HG03354 (cell line): ENCODE data around the gene GPATCH2L.

Experiments
- ATAC-seq: cut with Tn5 transposase; IDR thresholded peaks from one replicate; pipeline ENCODE4 v1.9.1; 2021; ENCODE audit warnings: mild to moderate bottlenecking; ENCODE audit not compliant: unreplicated experiment, poor library complexity, severe bottlenecking

GPATCH2L gene

DNA sequence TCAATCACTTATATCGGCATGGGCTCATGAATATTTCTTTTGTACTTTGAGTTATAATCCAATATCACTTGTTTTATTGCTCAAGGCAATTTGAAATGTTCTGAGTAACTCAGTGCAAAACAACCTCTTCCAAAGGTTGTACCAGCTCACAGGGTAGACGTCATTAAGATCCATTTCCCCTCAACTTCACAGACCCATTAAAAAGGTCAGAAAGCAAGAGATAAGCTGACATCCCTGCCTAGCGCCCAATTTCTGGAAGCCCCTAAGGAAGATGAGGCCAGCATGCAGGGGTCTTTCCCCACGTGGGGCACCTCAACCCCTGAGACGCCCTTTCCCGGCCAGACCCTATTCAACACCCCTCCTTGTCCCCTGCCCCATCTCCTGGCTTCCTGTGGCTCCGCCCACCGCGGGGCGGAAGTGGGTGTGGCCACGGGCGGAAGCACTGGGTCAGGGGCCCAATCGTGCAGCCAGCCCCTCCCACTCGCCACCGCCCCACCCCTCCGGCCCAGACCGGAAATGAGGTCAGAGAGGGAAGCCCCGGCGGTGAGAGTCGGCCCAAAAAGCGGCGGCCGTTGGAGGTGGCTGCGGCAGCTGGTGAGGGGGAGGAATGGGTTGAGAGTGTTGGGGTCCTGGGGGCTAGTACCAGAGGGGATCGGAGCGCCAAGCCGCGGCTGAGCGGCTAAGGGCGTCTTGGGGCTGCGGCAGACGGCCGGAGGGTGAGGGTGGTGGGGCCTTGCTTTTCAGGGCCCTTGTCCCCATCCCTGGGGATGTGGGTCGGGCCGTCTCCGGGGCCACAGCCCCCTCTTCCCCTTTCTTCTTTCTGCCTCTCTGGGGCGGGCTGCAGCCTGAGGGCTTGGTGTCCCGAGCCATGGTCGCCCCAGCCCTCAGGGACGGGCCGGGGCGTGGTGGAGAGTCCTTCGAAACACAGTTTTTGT, at the start of gene GPATCH2L:
Gene GPATCH2L, plus strand, starts transcription at position 525 of the 935 bp plus-strand sequence. CDS start 2,442 bp downstream, outside the sequence.
- peak; percentile 94 for ATAC-seq

DNA sequence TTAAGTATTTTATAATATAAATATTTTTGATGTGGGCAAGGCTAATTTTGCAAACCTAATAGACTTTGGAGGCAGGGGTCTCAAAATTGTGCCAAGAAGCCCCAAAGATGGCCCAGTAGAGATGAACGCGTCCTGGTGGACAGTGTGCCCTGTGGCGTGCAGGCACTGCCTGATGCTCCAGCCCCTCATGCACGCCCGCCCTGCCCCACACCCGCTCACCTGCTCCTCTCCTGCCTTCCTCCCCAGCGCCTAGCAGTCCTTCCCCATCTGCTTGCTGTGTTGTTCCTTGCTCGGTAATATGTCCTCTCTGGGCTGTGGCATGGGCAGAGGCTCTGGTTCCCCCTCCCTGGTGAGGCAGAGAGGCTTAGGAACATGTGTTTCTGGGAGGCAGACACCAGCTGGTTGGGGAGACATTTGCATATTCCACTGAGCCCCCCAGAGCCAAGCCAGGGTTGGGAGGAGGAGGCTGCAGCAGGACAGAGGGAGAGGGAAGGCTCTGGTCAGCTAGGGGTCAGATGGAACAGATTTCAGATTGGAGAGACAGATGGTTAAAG, 46.8 kb upstream of the GPATCH2L start:
- no peak for ATAC-seq

DNA sequence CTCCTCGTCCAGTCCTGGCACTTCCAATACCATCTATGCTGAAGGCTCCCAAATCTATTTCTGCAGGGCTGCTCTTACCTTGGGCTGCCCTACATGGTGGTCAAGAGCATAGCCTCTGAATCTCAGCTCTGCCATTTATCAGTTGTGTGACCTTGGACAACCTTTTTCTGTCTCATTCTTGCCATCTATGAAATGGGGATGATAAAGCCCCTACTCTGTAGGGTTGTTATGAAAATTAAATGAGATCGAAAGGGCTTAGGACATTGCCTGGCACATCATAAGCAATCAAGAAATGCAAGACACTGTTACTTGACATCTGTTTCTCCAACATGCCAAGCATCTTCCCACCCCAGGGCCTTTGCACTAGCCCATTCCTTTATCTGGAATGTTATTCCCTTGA, 45.5 kb upstream of the GPATCH2L start:
- ATAC-seq: no peak

DNA sequence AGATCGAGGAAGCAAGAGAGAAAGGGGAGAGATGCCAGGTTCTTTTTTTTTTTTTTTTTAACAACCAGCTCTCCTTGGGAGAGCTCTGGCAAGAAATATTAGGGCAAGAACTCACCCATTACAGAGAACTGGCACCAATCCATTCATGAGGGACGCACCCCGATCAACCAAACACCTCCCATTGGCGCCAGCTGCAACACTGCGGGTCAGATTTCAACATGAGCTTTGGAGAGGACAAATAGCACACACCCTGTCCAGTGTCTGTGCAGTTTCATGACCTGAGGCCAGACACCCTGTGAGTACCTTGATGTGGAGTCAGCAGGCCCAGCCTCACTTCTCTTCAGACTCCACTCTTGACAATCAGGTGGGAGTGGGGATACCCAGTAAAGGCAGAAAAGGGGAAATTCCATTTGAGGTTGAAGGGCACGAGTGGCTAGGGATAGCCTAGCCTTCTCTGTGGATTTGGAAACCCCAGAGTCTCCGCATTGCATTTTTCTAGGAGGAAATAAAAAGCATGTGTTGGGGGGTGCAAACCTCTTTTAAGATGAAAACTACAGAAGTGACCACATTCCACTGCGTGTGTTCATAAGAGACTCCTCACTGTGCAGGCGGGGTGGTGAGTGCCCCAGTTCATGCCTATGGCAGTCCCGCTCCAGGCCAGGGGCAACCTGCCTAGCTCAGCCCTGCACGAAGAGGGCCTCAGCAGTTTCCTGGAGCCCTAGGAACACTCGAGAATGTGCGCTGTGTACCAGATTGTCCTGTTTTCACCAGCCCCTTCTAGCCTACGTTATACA, 42.4 kb upstream of the GPATCH2L start:
- ATAC-seq: no peak

DNA sequence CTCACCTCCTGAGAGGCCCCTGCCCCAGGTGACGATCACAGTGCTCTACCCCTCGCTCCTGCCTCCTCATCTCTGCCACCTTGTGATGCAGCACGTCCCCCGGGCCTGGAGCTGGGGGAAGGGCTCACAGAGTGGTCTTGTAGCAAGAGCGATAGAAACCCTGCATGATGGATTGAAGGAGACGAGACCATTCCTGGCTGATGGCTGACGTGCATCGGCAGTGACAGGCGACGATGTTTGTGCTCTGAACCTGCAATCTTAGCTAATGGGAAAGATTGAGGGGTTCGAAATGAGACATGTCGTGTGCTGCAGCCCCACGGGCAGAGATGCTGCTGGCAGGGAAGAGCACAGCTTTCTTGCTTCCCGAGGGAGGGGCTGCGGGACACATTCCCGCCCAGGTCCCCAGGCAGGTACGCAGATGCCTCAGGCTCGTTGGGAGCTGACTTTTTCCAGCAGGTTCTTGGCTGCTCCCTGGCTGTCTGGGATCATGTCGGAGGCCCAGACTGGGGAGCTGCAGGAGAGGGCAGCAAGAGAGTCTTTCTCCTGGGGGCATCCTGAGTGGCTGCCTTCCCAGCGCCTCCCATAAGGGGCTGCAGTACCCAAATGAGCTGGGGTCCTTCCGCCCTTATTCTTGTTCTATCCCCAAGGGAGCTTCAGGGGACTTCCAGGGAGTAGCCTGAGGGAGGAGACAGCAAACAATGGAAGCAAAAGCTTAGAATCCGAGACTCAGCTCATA, 38.7 kb upstream of the GPATCH2L start:
- ATAC-seq: no peak

DNA sequence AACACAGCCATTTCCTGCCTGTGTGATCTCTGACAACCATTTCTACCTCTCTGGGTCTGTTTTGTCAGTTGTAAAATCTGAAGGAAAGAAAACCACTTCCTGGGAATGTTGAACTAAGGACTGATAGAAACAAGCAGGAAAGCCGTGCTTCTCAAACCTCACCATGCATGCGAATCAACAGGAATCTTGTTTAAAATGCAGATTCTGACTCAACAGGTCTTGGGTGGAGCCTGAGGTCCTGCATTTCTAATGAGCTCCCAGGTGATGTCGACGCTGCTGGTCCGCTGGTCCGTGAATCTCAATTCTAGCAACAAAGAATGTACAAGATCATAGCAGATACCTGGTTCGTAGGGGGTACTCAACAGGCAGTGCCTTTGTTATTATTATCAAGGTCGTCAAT, 38.0 kb upstream of the GPATCH2L start:
- ATAC-seq: no peak

DNA sequence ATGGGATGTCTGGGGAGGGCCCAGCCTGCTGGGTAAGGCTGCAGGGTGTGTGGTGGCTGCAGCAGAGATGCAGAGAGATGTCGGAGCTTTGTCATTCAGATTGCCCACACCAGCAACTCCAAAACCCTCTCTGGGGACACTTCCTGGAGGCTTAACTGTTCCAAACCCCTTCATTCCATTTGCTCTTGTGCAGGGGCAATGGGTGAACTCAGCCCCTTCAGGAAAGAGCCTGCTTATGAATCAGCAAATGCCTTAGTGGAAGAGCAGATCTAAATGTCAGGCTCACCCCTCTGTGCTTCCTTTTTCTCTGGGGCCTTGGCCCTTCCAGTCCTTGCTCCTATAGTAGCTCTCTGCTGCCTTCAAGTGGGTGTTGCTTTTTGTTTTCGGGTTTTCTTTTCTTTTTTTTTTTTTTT, 36.7 kb upstream of the GPATCH2L start:
- no peak for ATAC-seq

DNA sequence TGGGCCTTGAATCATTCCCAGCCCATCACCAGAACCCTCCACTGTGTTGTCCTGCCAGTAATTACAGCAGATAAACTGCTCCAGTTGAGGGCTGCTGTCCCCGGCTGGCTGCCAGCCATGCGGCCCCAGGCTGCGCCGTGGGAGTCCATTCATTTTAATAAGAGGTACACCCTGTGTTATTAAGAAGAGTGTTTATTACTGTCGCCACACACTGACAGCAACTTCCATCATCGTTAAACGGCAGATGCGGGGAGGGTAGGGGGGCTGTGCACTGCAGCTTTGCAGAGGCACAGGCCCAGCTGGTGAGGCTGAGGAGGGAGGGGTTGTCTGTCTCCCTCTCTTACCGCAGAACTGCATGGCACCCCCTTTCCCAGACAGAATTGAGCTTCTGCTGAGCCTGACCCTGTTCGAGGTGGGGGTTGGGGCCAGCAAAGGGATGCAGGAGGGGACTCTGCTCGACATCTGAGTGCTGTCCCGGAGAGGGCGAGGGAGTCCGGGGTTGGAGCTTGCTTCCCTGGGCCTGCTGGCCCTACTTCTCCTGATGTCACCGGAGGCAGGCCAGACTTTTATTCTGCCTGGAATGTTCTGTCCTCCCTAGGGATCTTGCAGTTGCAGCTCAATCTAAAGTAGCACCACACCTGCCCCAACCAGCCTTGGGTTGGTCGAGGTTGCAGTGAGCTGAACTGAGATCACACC, 33.8 kb upstream of the GPATCH2L start:
- no peak for ATAC-seq

DNA sequence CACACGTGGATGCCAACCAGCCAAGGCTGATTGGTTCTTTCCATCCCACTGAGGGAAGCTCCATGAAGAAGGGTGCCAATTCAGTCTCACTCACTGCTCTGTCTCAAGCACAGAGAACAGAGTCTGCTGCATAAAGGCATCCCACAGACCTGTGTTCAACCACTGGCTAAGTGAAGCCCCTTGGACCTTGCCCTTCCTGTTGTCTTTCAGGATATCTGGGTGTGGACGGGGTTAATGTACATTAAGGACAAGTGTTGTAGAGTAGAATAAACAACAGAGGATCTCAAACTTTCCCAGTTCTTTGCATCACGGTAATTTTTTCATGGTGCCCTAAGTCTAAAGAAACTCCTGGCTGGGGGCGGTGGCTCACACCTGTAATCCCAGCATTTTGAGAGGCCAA, 33.1 kb upstream of the GPATCH2L start:
- no peak for ATAC-seq

DNA sequence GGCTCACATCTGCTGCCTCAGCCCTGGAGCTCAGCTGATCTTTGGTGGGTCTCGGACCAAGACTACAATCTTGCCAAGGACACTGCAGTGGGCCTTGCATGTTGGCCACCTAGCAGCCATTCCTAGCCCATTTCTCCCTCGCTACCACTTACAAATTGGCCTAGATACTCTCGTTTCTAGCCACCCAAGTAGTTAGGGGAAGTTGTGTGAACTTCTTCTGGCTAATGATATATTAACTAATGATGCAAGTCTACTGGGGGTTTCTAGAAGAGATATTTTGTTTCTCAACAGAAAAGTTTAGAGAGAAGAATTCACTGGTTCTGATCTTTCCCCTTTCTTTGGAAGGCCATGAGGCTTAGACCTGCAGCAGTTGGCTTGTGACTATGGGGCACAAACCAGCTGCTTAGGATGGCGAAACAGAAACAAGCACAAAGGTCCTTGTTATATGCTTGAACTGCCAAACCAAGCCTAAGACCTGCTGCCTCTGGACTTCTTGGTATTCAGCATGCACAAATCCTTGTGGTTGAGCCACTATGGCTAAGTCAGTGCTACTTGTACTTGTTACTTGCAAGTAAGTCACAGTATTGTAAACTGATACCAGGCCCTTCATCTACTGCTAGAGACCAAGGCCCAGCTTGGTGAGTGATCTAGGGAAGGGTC, 30.5 kb upstream of the GPATCH2L start:
- peak; percentile 70 for ATAC-seq

DNA sequence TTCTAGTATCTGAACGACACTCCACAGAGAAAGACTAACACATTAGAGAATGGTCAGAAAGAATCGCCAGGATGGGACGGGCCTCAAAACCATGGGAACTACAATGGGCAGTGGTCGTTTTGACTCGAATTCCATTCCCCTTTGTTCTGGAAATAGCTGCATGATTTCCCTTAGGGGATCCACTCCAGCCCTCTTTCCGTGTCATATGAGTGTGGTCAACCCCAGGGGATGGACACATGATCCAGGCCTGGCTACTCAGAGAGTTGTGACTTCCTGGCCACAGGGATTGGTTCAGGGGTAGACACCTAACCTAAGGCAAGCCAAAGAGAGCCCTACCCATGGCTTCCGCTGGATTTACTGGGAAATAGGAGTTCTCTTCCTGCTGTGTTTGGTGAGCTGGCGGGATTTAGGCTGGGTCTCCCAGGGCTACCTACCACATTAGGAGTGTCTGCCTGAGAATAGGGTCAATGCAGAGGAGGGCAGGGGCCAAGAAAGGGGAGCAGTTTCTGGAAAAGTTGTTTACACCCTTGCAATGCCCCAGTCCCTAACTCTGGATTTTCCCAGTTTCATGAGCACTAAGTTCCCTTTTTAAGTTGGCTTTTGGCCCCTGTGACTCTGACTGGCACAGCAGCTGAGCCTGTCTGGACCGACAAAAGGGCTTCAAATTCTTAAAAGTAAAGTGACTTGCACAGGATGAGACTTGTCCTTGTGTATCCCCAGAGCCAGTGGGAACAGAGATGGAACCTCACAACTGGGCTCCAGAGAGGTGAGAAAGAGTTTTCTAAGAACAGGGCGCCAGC, 28.1 kb upstream of the GPATCH2L start:
- ATAC-seq: no peak

DNA sequence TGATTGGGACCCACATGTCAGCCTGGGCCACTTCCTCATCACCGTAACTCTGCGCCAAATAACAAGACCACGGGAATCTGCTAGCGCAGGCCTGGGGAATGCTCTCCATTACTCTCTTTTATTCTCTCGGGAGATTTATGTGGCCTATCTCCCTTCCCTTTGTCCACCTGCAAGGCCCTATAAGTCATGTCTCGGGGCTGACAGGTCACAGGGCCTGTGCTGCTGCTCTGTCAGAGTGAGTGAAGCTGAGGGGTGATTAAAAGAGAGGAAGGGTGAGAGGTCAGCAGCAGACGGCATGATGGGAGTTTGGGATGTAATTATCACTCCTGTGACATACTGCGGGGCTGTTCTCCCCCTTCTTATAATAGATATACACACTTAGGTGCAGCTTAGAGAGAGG, 26.2 kb upstream of the GPATCH2L start:
- ATAC-seq: no peak

DNA sequence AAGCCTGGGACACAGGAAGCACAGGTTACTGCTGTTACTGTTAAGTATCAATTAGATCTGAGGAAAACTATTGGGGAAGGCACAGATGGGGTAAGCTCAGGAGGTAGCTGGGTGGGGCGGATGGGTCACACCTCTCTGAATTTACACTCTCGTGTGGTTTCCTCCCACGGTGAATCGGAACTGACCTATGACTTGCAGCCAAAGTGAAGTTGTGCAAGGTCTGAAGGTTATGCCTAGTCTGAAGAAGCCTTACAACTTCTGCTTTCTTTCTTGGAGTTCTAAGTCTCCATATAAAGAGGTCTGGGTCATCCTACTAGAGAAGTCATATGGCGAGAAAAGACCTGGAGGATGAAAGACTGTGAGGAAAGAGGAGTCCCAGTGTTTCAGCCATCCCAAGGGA, 25.6 kb upstream of the GPATCH2L start:
- ATAC-seq: no peak

DNA sequence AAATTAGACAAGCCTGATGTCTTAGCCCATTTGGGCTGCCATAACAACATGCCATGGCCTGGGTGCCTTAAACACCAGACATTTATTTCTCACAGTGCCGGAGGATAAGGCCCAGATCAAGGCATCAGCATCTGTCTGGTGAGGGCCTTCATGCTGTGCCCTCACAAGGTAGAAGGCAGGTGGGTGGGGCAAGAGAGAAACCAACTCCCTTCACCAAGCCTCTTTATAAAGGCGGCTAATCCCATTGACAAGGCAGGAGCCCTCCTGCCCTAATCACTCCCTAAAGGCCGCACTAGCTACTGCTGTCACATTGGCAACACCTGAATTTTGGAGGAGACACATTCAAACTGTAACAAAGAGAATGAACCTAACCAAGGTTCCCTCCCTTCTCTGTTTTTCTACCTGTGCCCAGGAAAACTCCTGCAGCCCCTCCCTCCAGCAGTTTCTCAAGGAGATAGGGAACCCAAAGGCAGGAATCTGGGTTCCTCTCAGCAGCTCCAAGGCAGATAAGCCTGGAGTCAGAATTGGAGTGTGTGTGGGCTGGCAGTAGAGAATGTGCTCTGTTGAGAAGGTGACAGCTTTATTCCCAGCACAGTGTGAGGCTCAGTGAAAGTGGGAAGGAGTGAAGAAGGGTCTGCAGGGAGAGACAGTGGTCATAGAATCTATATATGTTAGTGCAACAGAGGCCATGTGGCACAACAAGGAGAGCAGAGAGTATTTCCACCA, 21.7 kb upstream of the GPATCH2L start:
- ATAC-seq: no peak

DNA sequence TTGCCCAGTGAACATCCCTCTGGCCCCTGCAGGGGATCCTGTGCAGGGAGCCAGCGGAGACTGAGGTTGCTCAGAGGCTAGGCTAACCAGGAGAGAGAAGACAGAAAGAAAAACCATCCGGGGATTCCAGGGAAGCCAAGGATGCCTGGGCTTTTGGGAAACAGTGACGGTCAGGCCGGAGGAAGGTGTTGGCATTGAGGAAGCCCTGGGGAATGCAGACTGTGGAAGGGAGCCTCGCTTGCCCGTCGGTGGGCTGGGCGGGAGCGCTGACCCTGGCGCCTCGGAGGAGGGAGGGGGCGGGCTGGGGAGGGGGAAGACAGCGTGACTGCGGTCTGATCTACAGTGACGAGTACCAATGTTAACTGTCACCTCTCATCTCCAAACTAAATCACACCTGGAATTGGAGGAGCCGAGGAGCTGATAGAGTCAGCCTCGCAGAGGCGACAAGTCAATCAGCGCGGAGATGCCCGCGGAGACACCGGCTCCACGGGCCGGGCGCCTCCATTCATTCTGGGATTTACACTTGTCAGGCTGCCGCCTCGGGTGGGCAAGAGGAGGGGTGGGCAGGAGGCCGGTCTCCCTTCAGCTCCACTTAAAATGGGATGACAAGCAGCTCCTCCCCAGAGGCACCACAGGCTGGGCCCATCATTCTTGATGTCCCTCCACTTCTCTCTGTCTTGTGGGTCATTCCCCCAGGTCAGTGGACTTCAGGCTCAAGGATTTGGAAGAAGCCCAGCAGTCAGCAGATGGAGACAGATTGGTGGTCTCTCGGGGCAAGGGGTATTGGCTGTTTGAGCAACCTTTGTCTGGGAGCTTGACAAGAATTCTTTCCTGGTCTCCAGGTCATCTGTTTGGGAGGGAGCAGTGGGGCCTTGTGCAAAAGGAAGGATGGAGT, 20.4 kb upstream of the GPATCH2L start:
- ATAC-seq: no peak

DNA sequence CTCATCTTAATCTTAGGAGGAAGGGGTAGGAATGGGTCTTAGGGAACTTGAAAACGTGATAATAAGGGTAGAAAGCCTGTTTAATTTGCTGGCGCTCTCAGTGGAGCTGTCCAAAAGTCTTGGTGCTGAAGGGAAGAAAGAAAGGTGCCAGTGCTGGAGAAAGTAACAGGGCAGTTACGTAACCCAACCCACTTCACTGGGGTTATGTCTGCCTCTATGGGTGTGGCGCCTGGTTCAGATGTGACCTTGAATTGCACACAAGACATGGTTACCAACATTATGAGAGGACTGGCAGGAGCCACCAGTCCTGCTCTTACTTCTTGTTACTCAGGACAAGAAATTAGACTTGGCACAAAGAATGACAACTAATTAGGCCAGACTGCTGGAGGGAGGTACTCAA, 18.6 kb upstream of the GPATCH2L start:
- ATAC-seq: no peak
